Activated CD4-positive, alpha-beta T cell treated with anti-CD3 and anti-CD28 coated beads for 36 hours (primary cell): Measurements from ENCODE around the gene RBCK1. TPM values are rescaled to one million over a fixed set of nuclear protein-coding genes. Genes with fewer than 3 reads are reported as not detected.
"Not testable (repeated sequence)": the region's sequence is repeated elsewhere in the genome, so short reads cannot be mapped to it uniquely, and the experiment has no call there.

ENCODE experiments used
- ATAC-seq: fragments of 200-7000 bp; cut with Tn5 transposase; one replicate; pipeline ENCODE4 v1.10.0; 2021; ENCODE audit warnings: mild to moderate bottlenecking, moderate library complexity
- CTCF ChIA-PET: fragments of 350-600 bp; sonication (Branson Sonifier 250); formaldehyde crosslinking; loops from one replicate; lab custom pipeline; 2021; ENCODE audit warnings: antibody characterized with exemption; lab: Charles Lee
- POLR2A ChIA-PET: fragments of 350-600 bp; sonication (Branson Sonifier 250); formaldehyde crosslinking; loops from one replicate; lab custom pipeline; 2021; ENCODE audit warnings: antibody characterized with exemption, inconsistent platforms; lab: Charles Lee
- DNase-seq: peaks from one replicate; pipeline ENCODE4 v3.0.0-alpha.2; 2020
- H3K27ac Mint-ChIP-seq: one replicate; pipeline ENCODE4 v1.8.0; 2021; ENCODE audit warnings: mixed read lengths
- H3K27me3 Mint-ChIP-seq: one replicate; pipeline ENCODE4 v1.8.0; 2021; ENCODE audit warnings: mixed read lengths
- H3K36me3 Mint-ChIP-seq: one replicate; pipeline ENCODE4 v1.8.0; 2021; ENCODE audit warnings: low read depth, mixed read lengths
- H3K4me1 Mint-ChIP-seq: one replicate; pipeline ENCODE4 v1.8.0; 2021; ENCODE audit warnings: mixed read lengths
- H3K4me3 Mint-ChIP-seq: one replicate; pipeline ENCODE4 v1.8.0; 2021; ENCODE audit warnings: mild to moderate bottlenecking, moderate library complexity, mixed read lengths
- H3K9me3 Mint-ChIP-seq: one replicate; pipeline ENCODE4 v1.8.0; 2021; ENCODE audit warnings: low read depth, mixed read lengths
- intact Hi-C, 2 experiments: fragments of 100-400 bp; cut with DNase I in 1 of 2; cut with micrococcal nuclease in 1 of 2; formaldehyde crosslinking; loops; one replicate each; pipeline versions ENCODE4 v1.14.2 to v1.15.1; 2022 to 2024; cut with DNase I, micrococcal nuclease
- total RNA-seq, 2 experiments: library from RNA; stranded (reverse); gene quantifications; one replicate each; pipeline ENCODE4 v1.2.3, GENCODE V29; 2021

RBCK1 gene
- total RNA-seq, 2 experiments from 2014 or later: 130 to 149 TPM

GRCh38 chr20:388034-388994 lies 19.8 kb upstream of the RBCK1 start:
- no peak for DNase-seq
- no peak for ATAC-seq
- Mint-ChIP-seq H3K27me3 (no peaks in the 10 kb centered on the region), H3K9me3 (no peaks in the 10 kb centered on the region), H3K36me3 (peaks cover 71% of the 10 kb centered on the region), H3K4me1 (no peaks in the 10 kb centered on the region), H3K4me3 (no peak overlapping the region), H3K27ac (peak overlapping the region; percentile 38)
- ChIA-PET CTCF (no interaction called here), POLR2A (no interaction called here)
- intact Hi-C loops: no loop called here

- peaks cover 70% of the 10 kb centered on the region for H3K36me3 Mint-ChIP-seq
- DNase-seq: no peak
- no peak overlapping the region for H3K27ac Mint-ChIP-seq
- intact Hi-C loops: no loop called here
- no peaks in the 10 kb centered on the region for H3K27me3 Mint-ChIP-seq
- ChIA-PET POLR2A (no interaction called here), CTCF (no interaction called here)
- no peaks in the 10 kb centered on the region for H3K9me3 Mint-ChIP-seq
- H3K4me1 Mint-ChIP-seq: no peaks in the 10 kb centered on the region
- H3K4me3 Mint-ChIP-seq: no peak overlapping the region
- ATAC-seq: no peak
Observed at GRCh38 chr20:389220-389619, 18.9 kb upstream of the RBCK1 start.

- no peaks in the 10 kb centered on the region for H3K9me3 Mint-ChIP-seq
- intact Hi-C loops: no loop called here
- no peaks in the 10 kb centered on the region for H3K4me1 Mint-ChIP-seq
- peaks cover 65% of the 10 kb centered on the region for H3K36me3 Mint-ChIP-seq
- ChIA-PET CTCF (interaction anchor here (1.0 to 1.4 kb wide), 2 partner anchors 36 to 255 kb away, joined by 3 read pairs; no protein-coding TSS in a partner anchor), POLR2A (no interaction called here)
- H3K27ac Mint-ChIP-seq: no peak overlapping the region
- H3K27me3 Mint-ChIP-seq: no peaks in the 10 kb centered on the region
- no peak for ATAC-seq
- no peak overlapping the region for H3K4me3 Mint-ChIP-seq
- no peak for DNase-seq
Observed at GRCh38 chr20:391041-391711, 16.9 kb upstream of the RBCK1 start.

GRCh38 chr20:393296-393695 lies 14.8 kb upstream of the RBCK1 start:
- H3K36me3 Mint-ChIP-seq: peaks cover 60% of the 10 kb centered on the region
- DNase-seq, H3K4me3 Mint-ChIP-seq, intact Hi-C loops, H3K9me3 Mint-ChIP-seq, ATAC-seq, H3K27ac Mint-ChIP-seq, POLR2A ChIA-PET, H3K4me1 Mint-ChIP-seq, H3K27me3 Mint-ChIP-seq: not testable (repeated sequence)
- CTCF ChIA-PET: interaction anchor here (1.1 kb wide), 1 partner anchor 21 kb away, joined by 3 read pairs; no protein-coding TSS in a partner anchor

GRCh38 chr20:396252-396618 lies 11.9 kb upstream of the RBCK1 start:
- ATAC-seq: no peak
- peaks cover 44% of the 10 kb centered on the region for H3K36me3 Mint-ChIP-seq
- CTCF ChIA-PET: no interaction called here

GRCh38 chr20:396619-397431 lies 11.3 kb upstream of the RBCK1 start:
- Mint-ChIP-seq H3K4me1 (peaks cover 7% of the 10 kb centered on the region), H3K4me3 (no peak overlapping the region), H3K27me3 (no peaks in the 10 kb centered on the region), H3K27ac (no peak overlapping the region), H3K9me3 (no peaks in the 10 kb centered on the region), H3K36me3 (peaks cover 38% of the 10 kb centered on the region)
- ChIA-PET CTCF (no interaction called here), POLR2A (no interaction called here)
- ATAC-seq (no peak), DNase-seq (no peak)
- intact Hi-C loops: no loop called here

More at GRCh38 chr20:396252-396618, 11.9 kb upstream of the RBCK1 start:
- POLR2A ChIA-PET: no interaction called here
- Mint-ChIP-seq H3K4me3 (no peak overlapping the region), H3K27ac (no peak overlapping the region), H3K4me1 (peaks cover 4% of the 10 kb centered on the region), H3K27me3 (no peaks in the 10 kb centered on the region), H3K9me3 (no peaks in the 10 kb centered on the region)
- DNase-seq: no peak
- intact Hi-C loops: no loop called here

GRCh38 chr20:397432-398237 lies 10.5 kb upstream of the RBCK1 start:
- Mint-ChIP-seq H3K36me3 (peaks cover 32% of the 10 kb centered on the region), H3K4me1 (peaks cover 12% of the 10 kb centered on the region), H3K27ac (no peak overlapping the region), H3K27me3 (no peaks in the 10 kb centered on the region), H3K9me3 (no peaks in the 10 kb centered on the region), H3K4me3 (no peak overlapping the region)
- POLR2A ChIA-PET: interaction anchor here (1.5 kb wide), 1 partner anchor 10 kb away, joined by 5 read pairs; no protein-coding TSS in a partner anchor
- DNase-seq: no peak
- ATAC-seq: no peak
- intact Hi-C loops: no loop called here
- CTCF ChIA-PET: interaction anchor here (0.8 to 0.9 kb wide), 2 partner anchors 10 to 17 kb away, joined by 3 to 4 read pairs; partner anchors contain the start of gene TRIB3

- peaks cover 18% of the 10 kb centered on the region for H3K4me1 Mint-ChIP-seq
- no peaks in the 10 kb centered on the region for H3K27me3 Mint-ChIP-seq
- peak overlapping the region; percentile 51 for H3K27ac Mint-ChIP-seq
- peaks cover 3% of the 10 kb centered on the region for H3K9me3 Mint-ChIP-seq
- no peak for ATAC-seq
- no peak overlapping the region for H3K4me3 Mint-ChIP-seq
- ChIA-PET CTCF (interaction anchor here (1.6 kb wide), 1 partner anchor 46 kb away, joined by 3 read pairs; no protein-coding TSS in a partner anchor), POLR2A (interaction anchor here (1.5 kb wide), 1 partner anchor 8 kb away, joined by 5 read pairs; no protein-coding TSS in a partner anchor)
- peaks cover 23% of the 10 kb centered on the region for H3K36me3 Mint-ChIP-seq
- intact Hi-C loops: no loop called here
- no peak for DNase-seq
Observed at GRCh38 chr20:399182-399707, 8.9 kb upstream of the RBCK1 start.

GRCh38 chr20:400128-400453 lies 8.0 kb upstream of the RBCK1 start:
- POLR2A ChIA-PET: no interaction called here
- Mint-ChIP-seq H3K27me3 (no peaks in the 10 kb centered on the region), H3K36me3 (peaks cover 22% of the 10 kb centered on the region), H3K27ac (no peak overlapping the region), H3K4me3 (no peak overlapping the region), H3K9me3 (peaks cover 3% of the 10 kb centered on the region), H3K4me1 (peaks cover 18% of the 10 kb centered on the region)
- ATAC-seq (no peak), DNase-seq (no peak)
- CTCF ChIA-PET: interaction anchor here (0.6 to 2.3 kb wide), 4 partner anchors 18 to 245 kb away, joined by 3 to 5 read pairs (median 3); no protein-coding TSS in a partner anchor
- intact Hi-C loops: no loop called here

GRCh38 chr20:400454-401275 lies 7.4 kb upstream of the RBCK1 start:
- Mint-ChIP-seq H3K36me3 (peaks cover 17% of the 10 kb centered on the region), H3K4me1 (peaks cover 18% of the 10 kb centered on the region), H3K9me3 (peaks cover 3% of the 10 kb centered on the region), H3K27me3 (no peaks in the 10 kb centered on the region), H3K27ac (peak overlapping the region; percentile 44), H3K4me3 (no peak overlapping the region)
- ATAC-seq: peak; percentile 25
- ChIA-PET CTCF (interaction anchor here (0.6 to 2.3 kb wide), 5 partner anchors 18 to 245 kb away, joined by 3 to 5 read pairs (median 3); no protein-coding TSS in a partner anchor), POLR2A (no interaction called here)
- intact Hi-C loops: no loop called here
- DNase-seq: no peak
